Liver (tissue), 9 donors: Measurements from ENCODE around the gene GABRR1. TPM values are rescaled to one million over a fixed set of nuclear protein-coding genes. Genes with fewer than 3 reads are reported as not detected.

Source experiments
- DNase-seq: peaks from one replicate; pipeline ENCODE4 v3.0.0-alpha.2; 2017; ENCODE audit warnings: low spot score
- H3K27ac ChIP-seq, 2 donors: one replicate each; pipeline ENCODE4 v1.7.0; 2013; ENCODE audit warnings: inconsistent platforms in 2 of 2, low read length in 2 of 2, control low read depth in 1 of 2, low read depth in 1 of 2, mild to moderate bottlenecking in 1 of 2
- H3K27me3 ChIP-seq, 4 donors: one replicate each; pipeline versions ENCODE4 v1.6.1 to v1.7.0; 2013; ENCODE audit warnings: low read length in 3 of 4, inconsistent platforms in 1 of 4, mild to moderate bottlenecking in 1 of 4, moderate library complexity in 1 of 4; ENCODE audit not compliant: control insufficient read depth in 4 of 4, insufficient read depth in 4 of 4
- H3K36me3 ChIP-seq, 4 donors: one replicate each; pipeline versions ENCODE4 v1.6.1 to v1.7.0; 2013; ENCODE audit warnings: low read length in 3 of 4, mild to moderate bottlenecking in 3 of 4, low read depth in 1 of 4, moderate library complexity in 1 of 4; ENCODE audit not compliant: control insufficient read depth in 4 of 4, insufficient read depth in 3 of 4
- H3K4me1 ChIP-seq, 4 donors: one replicate each; pipeline versions ENCODE4 v1.6.1 to v1.7.0; 2013; ENCODE audit warnings: low read length in 3 of 4, mild to moderate bottlenecking in 3 of 4, moderate library complexity in 1 of 4; ENCODE audit not compliant: control insufficient read depth in 4 of 4, insufficient read depth in 4 of 4
- H3K4me3 ChIP-seq, 3 donors: one replicate each; pipeline versions ENCODE4 v1.6.1 to v1.7.0; 2013; ENCODE audit warnings: low read length in 3 of 3, control low read depth in 1 of 3, low read depth in 1 of 3, mild to moderate bottlenecking in 1 of 3
- H3K9ac ChIP-seq, 2 donors: one replicate each; pipeline ENCODE4 v1.7.0; 2013; ENCODE audit warnings: low read length in 2 of 2, mild to moderate bottlenecking in 2 of 2, moderate library complexity in 2 of 2, control low read depth in 1 of 2, low read depth in 1 of 2
- H3K9me3 ChIP-seq, 4 donors: one replicate each; pipeline versions ENCODE4 v1.6.1 to v1.7.0; 2013; ENCODE audit warnings: low read length in 3 of 4; ENCODE audit not compliant: control insufficient read depth in 4 of 4
- ATF3 ChIP-seq: IDR thresholded peaks from 2 replicates; pipeline ENCODE4 v1.6.1; 2016; ENCODE audit warnings: antibody characterized with exemption
- CTCF ChIP-seq: fragments of 150-350 bp; IDR thresholded peaks from 2 replicates; pipeline ENCODE4 v1.5.1; 2017; ENCODE audit warnings: improper control_type of control experiment, low read depth, low read length; ENCODE audit not compliant: missing input control
- EGR1 ChIP-seq, 2 donors: IDR thresholded peaks; 2 replicates each; pipeline ENCODE4 v1.6.1; 2016 to 2018; ENCODE audit warnings: antibody characterized with exemption in 2 of 2, low read depth in 2 of 2
- FOXA2 ChIP-seq: IDR thresholded peaks from 2 replicates; pipeline ENCODE4 v1.6.1; 2016; ENCODE audit warnings: antibody characterized with exemption
- GABPA ChIP-seq, 2 donors: IDR thresholded peaks in 1 of 2; conservative IDR thresholded peaks in 1 of 2; 2 replicates each; pipeline ENCODE4 v1.6.1; 2016; ENCODE audit warnings: antibody characterized with exemption in 2 of 2, mild to moderate bottlenecking in 1 of 2, moderate library complexity in 1 of 2
- HNF4A ChIP-seq, 2 donors: conservative IDR thresholded peaks; 2 replicates each; pipeline ENCODE4 v1.6.1; 2016; ENCODE audit warnings: antibody characterized with exemption in 2 of 2, mild to moderate bottlenecking in 2 of 2
- HNF4G ChIP-seq: IDR thresholded peaks from 2 replicates; pipeline ENCODE4 v1.6.1; 2016; ENCODE audit warnings: antibody characterized with exemption
- JUND ChIP-seq, 2 donors: IDR thresholded peaks; 2 replicates each; pipeline ENCODE4 v1.6.1; 2016; ENCODE audit warnings: antibody characterized with exemption in 2 of 2
- NR2F2 ChIP-seq: IDR thresholded peaks from 2 replicates; pipeline ENCODE4 v1.6.1; 2016; ENCODE audit warnings: antibody characterized with exemption
- RAD21 ChIP-seq, 2 donors: IDR thresholded peaks; 2 replicates each; pipeline ENCODE4 v1.6.1; 2016; ENCODE audit warnings: antibody characterized with exemption in 2 of 2, mild to moderate bottlenecking in 2 of 2
- REST ChIP-seq: IDR thresholded peaks from 2 replicates; pipeline ENCODE4 v1.6.1; 2016; ENCODE audit warnings: antibody characterized with exemption, mild to moderate bottlenecking
- RXRA ChIP-seq, 2 donors: IDR thresholded peaks; 2 replicates each; pipeline ENCODE4 v1.6.1; 2017 to 2018; ENCODE audit warnings: antibody characterized with exemption in 2 of 2, mild to moderate bottlenecking in 1 of 2
- SP1 ChIP-seq: IDR thresholded peaks from 2 replicates; pipeline ENCODE4 v1.6.1; 2018; ENCODE audit warnings: antibody characterized with exemption, mild to moderate bottlenecking
- TAF1 ChIP-seq: conservative IDR thresholded peaks from 2 replicates; pipeline ENCODE4 v1.6.1; 2016; ENCODE audit warnings: antibody characterized with exemption, mild to moderate bottlenecking
- WGBS: extraction: QIAGEN DNeasy Blood & Tissue Kit; methylation state at CpG from one replicate; pipeline ENCODE4 v1.1.7; 2013; 5-methylcytosine and 5-hydroxymethylcytosine counted together
- polyA plus RNA-seq, 2 donors: library from polyadenylated mRNA; stranded (reverse) in 1 of 2; unstranded in 1 of 2; fragments of 200-250 nt in 1 of 2; fragments of >200 nt in 1 of 2; fragmentation: Nextera tagmentation in 1 of 2; extraction: Ambion mirVana in 1 of 2; gene quantifications; one replicate each; pipeline versions ENCODE4 v1.2.1 to v1.2.3, GENCODE V29; 2013 to 2015
- total RNA-seq, 2 donors: library from RNA; depleted of rRNA; stranded (reverse); fragments of >200 nt; gene quantifications; one replicate each; pipeline ENCODE4 v1.2.3, GENCODE V29; 2014
- donor health status: healthy.
- donor health status: healthy.
- donor health status: healthy.
- donor health status: healthy.
- donor health status: healthy.

The GABRR1 gene
- total and polyA plus RNA-seq, 4 donors: not detected

- TF ChIP-seq SP1: no peak
- no peak for TF ChIP-seq TAF1
- TF ChIP-seq FOXA2: no peak
- TF ChIP-seq ATF3: no peak
- no peak for TF ChIP-seq GABPA (IDR thresholded peaks at IDR 0.05 in 1 of 2, conservative IDR thresholded peaks at IDR 0.05 in 1 of 2)
- TF ChIP-seq EGR1 (IDR thresholded peaks at IDR 0.05; ENCODE audit: low read depth in 2 of 2): no peak
- TF ChIP-seq HNF4A (conservative IDR thresholded peaks at IDR 0.05): no peak
- no peak for TF ChIP-seq RAD21 (IDR thresholded peaks at IDR 0.05)
- TF ChIP-seq CTCF: no peak
- no peak for TF ChIP-seq NR2F2
- no peak for TF ChIP-seq JUND (IDR thresholded peaks at IDR 0.05)
- TF ChIP-seq RXRA (IDR thresholded peaks at IDR 0.05): no peak
- no peak overlapping the region for H3K9ac ChIP-seq
- no peak overlapping the region for H3K27ac ChIP-seq
- WGBS: 93% methylated on average over 2 of the region's 2 CpGs
- H3K4me1 ChIP-seq: no peaks in the 10 kb centered on the region
- no peaks in the 10 kb centered on the region for H3K9me3 ChIP-seq
- H3K36me3 ChIP-seq: no peaks in the 10 kb centered on the region
- H3K27me3 ChIP-seq: no peaks in the 10 kb centered on the region
- no peak overlapping the region for H3K4me3 ChIP-seq
- DNase-seq: no peak
Observed at GRCh38 chr6:89183294-89183693, 33.9 kb downstream of the GABRR1 start.

GRCh38 chr6:89180971-89181370 is 36.2 kb downstream of the GABRR1 start:
- H3K9ac ChIP-seq: no peak overlapping the region

More at GRCh38 chr6:89180971-89181370, 36.2 kb downstream of the GABRR1 start:
- Histone ChIP-seq H3K4me3 (no peak overlapping the region), H3K27me3 (no peaks in the 10 kb centered on the region), H3K36me3 (no peaks in the 10 kb centered on the region), H3K27ac (no peak overlapping the region), H3K4me1 (peaks cover 0 to 4% (median 2%) of the 10 kb centered on the region in 4 donors), H3K9me3 (no peaks in the 10 kb centered on the region)
- TF ChIP-seq RXRA (IDR thresholded peaks at IDR 0.05) (no peak), TAF1 (no peak), REST (no peak), SP1 (no peak), HNF4A (conservative IDR thresholded peaks at IDR 0.05) (no peak), EGR1 (IDR thresholded peaks at IDR 0.05; ENCODE audit: low read depth in 2 of 2) (no peak), HNF4G (no peak), RAD21 (IDR thresholded peaks at IDR 0.05) (no peak)
- WGBS: 86% methylated on average over 1 of the region's 1 CpG
- DNase-seq: no peak
